Activated CD4-positive, alpha-beta T cell treated with anti-CD3 and anti-CD28 coated beads for 4 hours (primary cell): Measurements from ENCODE around the gene DOCK1.

Source experiments
- DNase-seq, 2 donors: peaks; one replicate each; pipeline ENCODE4 v3.0.0-alpha.2; 2020

The DOCK1 gene

DNA sequence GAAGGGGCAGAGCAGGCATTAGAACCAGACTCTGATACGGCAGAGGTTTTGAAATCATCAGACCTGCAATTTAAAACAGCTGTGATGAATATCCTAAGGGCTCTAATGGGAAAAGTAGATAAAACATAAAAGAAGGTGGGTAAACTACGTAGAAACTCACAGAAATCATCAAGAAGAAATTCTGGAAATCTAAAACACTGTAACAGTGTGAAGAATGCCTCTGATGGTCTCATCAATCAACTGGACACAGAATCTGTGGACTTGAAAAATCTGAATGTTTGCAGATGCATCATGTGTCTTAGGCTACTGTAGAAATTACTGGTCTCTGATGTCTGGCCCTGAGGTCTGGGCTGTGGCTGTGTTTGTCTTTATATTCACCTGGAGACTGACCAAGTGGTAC lies 470.8 kb downstream of the DOCK1 start:
- DNase-seq = no peak

- no peak for DNase-seq
Observed at GRCh38 chr10:127378628-127379027, 473.4 kb downstream of the DOCK1 start.

GRCh38 chr10:127384532-127384931 lies 479.3 kb downstream of the DOCK1 start:
- no peak for DNase-seq

- no peak for DNase-seq
Observed at GRCh38 chr10:127385066-127385465, 479.8 kb downstream of the DOCK1 start.

DNA sequence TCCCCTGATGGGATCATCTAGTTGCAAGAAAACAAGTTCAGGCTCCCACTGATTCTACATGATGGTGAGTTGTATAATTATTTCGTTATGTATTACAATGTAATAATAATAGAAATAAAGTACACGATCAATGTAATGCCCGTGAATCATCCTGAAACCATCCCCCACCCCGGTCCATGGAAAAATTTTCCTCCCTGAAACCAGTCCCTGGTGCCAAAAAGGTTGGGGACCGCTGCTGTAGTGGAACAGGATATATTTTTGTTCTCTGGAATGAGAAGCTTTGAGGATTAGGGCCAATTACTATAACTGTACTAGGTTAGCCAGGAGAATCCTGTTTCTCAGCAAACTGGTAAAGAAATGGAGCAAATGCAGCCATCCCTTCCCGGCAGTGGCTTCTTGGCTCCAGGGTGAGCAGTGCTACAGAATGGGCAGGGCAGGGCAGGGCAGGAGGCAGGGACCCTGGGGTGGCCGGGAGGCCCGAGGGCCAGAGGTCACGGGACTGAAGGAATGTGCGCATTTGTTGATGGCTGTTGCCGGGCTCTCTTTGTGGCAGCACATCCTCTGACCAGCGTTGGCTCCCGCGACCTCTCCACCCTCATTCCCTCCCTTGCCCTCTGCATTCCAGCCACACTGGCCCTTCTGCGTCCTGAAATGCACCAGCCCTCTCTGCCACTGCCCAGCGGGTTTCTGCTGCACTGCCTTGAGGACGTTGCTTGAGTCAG lies 481.5 kb downstream of the DOCK1 start:
- DNase-seq = no peak

GRCh38 chr10:127391875-127392274 lies 486.6 kb downstream of the DOCK1 start:
- DNase-seq = no peak

DNA sequence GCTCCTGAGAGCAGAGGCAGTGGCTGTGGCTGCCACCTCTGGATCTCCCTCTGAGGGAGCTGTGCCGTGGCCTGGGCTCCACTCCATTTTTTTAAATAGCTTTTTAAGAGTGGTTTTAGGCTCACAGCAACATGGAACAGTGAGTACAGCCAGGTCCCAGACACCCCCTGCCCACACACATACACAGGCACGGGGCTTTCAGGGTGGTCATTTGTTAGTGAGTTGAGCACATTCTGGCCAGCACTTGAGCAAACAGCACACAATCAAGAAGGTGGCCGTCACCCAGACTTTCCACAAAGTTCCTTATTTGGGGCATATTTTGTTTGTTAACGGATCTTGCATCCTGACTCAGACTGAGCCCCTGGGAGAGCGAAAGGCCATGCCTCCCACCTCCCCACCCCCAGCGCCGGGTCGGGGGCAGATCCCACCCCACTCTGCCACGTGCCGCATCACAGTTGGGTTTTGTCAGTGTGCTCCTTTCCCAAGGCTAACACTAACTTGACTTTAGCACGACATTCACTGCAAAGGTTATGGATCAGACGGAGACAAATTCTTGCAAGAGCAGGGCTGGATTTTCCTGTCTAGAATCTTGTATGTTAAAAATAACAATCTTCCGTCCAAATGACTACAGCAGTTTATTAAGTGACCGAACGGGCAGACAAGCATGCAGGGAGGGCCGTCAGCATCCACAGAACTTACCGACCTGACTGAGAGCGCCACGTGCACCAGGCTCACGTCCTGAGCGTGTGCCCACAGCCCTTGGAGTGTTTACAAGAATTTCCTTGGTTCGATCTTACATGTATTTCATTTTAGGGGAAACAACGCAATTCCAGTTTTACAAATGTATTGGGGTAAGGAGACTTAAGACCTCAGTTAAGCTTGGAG lies 487.4 kb downstream of the DOCK1 start:
- DNase-seq = no peak

GRCh38 chr10:127398140-127398970 lies 493.1 kb downstream of the DOCK1 start:
- no peak for DNase-seq

DNA sequence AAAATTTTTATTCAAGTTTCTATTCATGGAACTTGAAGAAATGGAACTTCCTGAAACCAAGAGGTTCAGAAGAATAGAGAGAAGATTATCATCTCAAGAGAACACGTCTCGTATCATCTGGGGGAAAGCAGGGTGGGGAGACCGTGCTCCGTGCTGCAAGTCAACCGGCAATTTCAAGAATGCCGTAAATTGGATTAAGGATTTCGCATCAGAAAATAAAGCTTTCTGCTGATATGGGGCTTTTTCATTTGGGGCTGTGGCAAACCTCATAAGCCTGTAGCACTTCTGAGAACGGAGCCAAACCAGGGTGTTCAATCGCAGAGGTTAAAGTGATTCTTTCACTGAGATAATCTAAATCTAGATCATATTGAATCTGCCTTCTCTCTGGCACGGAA lies 493.7 kb downstream of the DOCK1 start:
- DNase-seq = no peak

DNA sequence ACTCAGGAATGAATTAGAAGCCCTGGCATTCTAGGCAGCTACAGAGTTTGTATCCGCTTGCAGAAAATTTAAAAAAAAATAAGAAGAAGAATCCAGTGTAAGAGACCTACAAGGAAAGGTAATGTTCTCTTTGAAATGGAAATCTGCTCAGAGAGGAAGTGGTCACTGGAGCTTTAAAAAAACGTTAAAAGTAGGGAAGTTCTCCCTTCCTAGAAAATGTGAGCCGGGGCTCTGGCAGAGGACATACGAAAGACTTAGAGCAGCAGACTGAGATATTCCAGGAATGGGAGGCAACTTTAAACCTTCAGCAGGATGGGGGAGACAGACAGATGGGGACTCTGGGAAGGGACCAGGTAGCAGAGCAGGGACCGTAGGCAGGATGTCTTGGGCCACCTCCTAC lies 494.4 kb downstream of the DOCK1 start:
- DNase-seq = no peak

GRCh38 chr10:127400216-127400615 lies 495.0 kb downstream of the DOCK1 start:
- DNase-seq = no peak

GRCh38 chr10:127402596-127403409 lies 497.6 kb downstream of the DOCK1 start:
- no peak for DNase-seq

GRCh38 chr10:127405221-127405620 lies 500.0 kb downstream of the DOCK1 start:
- no peak for DNase-seq

- DNase-seq = no peak
Observed at GRCh38 chr10:127406018-127406550, 500.9 kb downstream of the DOCK1 start.

- DNase-seq = no peak
Observed at GRCh38 chr10:127407551-127407950, 502.3 kb downstream of the DOCK1 start.

DNA sequence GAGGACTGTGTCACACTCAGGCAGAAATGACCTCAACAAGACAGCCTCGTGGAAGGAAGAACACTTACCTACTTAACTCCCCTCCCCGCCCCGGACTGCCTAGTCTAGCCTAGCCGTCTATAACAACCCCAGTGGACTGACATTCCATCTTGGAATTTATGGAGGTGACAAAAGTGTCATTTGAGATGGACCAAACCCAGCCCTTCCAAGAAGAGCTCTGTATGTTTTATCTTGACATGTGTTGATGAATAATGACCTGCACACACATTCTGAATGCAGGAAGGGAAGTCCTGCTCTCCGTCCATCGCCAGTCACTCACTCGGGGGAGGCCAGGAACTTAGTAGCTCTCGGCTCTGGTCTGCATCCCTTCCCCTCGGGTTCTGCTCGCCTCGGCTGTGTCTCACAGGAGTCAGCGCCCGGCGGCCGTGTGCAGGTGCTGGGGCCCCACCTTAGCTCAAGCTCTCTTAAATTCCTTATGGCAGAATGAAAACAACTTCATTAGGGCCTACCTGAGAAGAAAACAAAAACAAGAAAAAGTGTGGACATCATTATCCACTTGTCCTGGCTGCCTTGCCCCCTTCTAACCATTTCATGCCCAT lies 503.0 kb downstream of the DOCK1 start:
- DNase-seq = no peak

- no peak for DNase-seq
Observed at GRCh38 chr10:127408733-127409132, 503.5 kb downstream of the DOCK1 start.

- DNase-seq = no peak
Observed at GRCh38 chr10:127410030-127410429, 504.8 kb downstream of the DOCK1 start.

DNA sequence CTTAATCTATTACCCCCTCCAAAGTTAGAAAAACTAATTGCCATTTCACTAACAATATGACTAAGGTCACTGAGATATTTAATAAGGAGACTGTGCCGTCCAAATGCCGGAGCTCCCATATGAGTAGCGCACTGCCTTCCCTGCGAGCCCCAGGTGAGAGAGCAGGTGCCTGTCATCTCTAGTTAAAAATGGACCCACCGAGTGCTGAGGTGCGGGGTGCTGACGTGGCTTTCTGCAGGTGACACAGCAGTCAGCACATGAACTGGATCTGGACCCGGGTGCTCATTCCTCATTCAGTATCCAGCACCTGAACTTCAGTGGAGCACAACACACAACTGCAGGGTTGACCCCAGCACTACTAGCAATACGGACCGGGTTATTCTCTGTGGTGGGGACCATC lies 505.8 kb downstream of the DOCK1 start:
- DNase-seq = no peak

- no peak for DNase-seq
Observed at GRCh38 chr10:127413326-127413725, 508.1 kb downstream of the DOCK1 start.

- no peak for DNase-seq
Observed at GRCh38 chr10:127414024-127414423, 508.8 kb downstream of the DOCK1 start.

GRCh38 chr10:127415116-127415515 lies 509.9 kb downstream of the DOCK1 start:
- no peak for DNase-seq
